H1 (cell line): ENCODE measurements around the gene MGARP. TPM values are rescaled to one million over a fixed set of nuclear protein-coding genes. Genes with fewer than 3 reads are reported as not detected.

Experiments used
- BACH1 ChIP-seq: IDR thresholded peaks from 2 replicates; pipeline ENCODE4 v1.6.1; 2012; ENCODE audit warnings: low read length, improper control_type of control experiment
- GABPA ChIP-seq: IDR thresholded peaks from 2 replicates; pipeline ENCODE4 v1.6.1; 2011; ENCODE audit warnings: mild to moderate bottlenecking, low read length, moderate library complexity, borderline replicate concordance; ENCODE audit not compliant: insufficient read depth
- GTF2F1 ChIP-seq: IDR thresholded peaks from 2 replicates; pipeline ENCODE4 v1.6.1; 2012; ENCODE audit warnings: low read depth, low read length, improper control_type of control experiment, borderline replicate concordance
- NRF1 ChIP-seq: IDR thresholded peaks from 2 replicates; pipeline ENCODE4 v1.6.1; 2011; ENCODE audit warnings: mild to moderate bottlenecking, low read depth, low read length, improper control_type of control experiment
- RAD21 ChIP-seq, 2 experiments: IDR thresholded peaks in 1 of 2; conservative IDR thresholded peaks in 1 of 2; 2 replicates each; pipeline ENCODE4 v1.6.1; 2011; ENCODE audit warnings: low read depth in 2 of 2, low read length in 2 of 2, improper control_type of control experiment in 1 of 2, inconsistent platforms in 1 of 2, mild to moderate bottlenecking in 1 of 2, moderate library complexity in 1 of 2
- SP1 ChIP-seq: IDR thresholded peaks from 2 replicates; pipeline ENCODE4 v1.6.1; 2011; ENCODE audit warnings: low read depth, low read length
- polyA plus RNA-seq, 7 experiments: library from polyadenylated mRNA; depleted of rRNA in 3 of 7; stranded (reverse) in 5 of 7; unstranded in 2 of 7; fragments of >200 nt in 5 of 7; fragments of 200-250 nt in 2 of 7; gene quantifications; 1 replicate in 5 of 7; 2 replicates in 1 of 7; 4 replicates in 1 of 7; pipeline versions ENCODE4 v1.2.1 to v1.2.3, GENCODE V29; 2011 to 2013; ENCODE audit warnings: missing spikeins in 2 of 7, mixed read lengths in 2 of 7
- total RNA-seq: library from RNA; stranded (reverse); fragmentation: NEBNext Ultra II Directional; extraction: Animal tissue kit (Norgen Biotek cat#: 25700); gene quantifications from 2 replicates; pipeline ENCODE4 v1.2.1, GENCODE V29; 2021

Gene MGARP
- total and polyA plus RNA-seq, 2 of the 8 experiments (the other 6 are each of a cell fraction or from before 2014, with no cell fraction given), result 2.8 to 4.5 TPM

DNA sequence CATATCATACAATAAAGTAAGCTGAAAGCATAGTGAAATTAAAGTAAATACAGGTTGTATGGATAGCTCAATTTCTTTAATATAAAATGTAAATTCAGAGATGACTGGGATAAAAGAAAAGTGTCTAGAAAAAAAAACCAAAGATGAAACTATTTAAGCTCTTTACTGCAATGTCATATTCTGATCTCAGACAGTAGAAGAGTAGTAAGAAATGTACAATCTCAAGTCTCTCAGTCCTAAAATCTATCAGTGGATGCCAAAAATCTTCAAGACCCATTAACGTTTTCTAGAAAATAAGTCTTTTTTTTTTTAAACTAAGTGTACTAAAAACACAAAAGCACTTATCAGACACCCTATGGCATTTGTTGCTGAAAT, 13.8 kb downstream of the MGARP start (continued):
- no peak for TF ChIP-seq RAD21 (IDR thresholded peaks at IDR 0.05 in 1 of 2, conservative IDR thresholded peaks at IDR 0.05 in 1 of 2; ENCODE audit: low read depth in 2 of 2, low read length in 2 of 2)
- no peak for TF ChIP-seq BACH1
- TF ChIP-seq SP1, result no peak
- TF ChIP-seq GABPA, result no peak
- no peak for TF ChIP-seq GTF2F1
- no peak for TF ChIP-seq NRF1
- TF ChIP-seq, all 59 proteins: peak for 0
